GM23248 (cell line): Measurements from ENCODE around the gene RASL12.

Experiments used
- EZH2 ChIP-seq: fragments of 200-600 bp; sonication (generic); IDR thresholded peaks from 2 replicates; pipeline ENCODE4 v1.6.1; 2018; ENCODE audit warnings: antibody characterized with exemption, mild to moderate bottlenecking; ENCODE audit not compliant: insufficient read depth, poor library complexity, severe bottlenecking
- EZH2phosphoT487 ChIP-seq: fragments of 200-600 bp; sonication (generic); IDR thresholded peaks from 2 replicates; pipeline ENCODE4 v1.6.1; 2018; ENCODE audit warnings: antibody characterized with exemption, moderate library complexity, mild to moderate bottlenecking, low read depth; ENCODE audit not compliant: insufficient read depth

DNA sequence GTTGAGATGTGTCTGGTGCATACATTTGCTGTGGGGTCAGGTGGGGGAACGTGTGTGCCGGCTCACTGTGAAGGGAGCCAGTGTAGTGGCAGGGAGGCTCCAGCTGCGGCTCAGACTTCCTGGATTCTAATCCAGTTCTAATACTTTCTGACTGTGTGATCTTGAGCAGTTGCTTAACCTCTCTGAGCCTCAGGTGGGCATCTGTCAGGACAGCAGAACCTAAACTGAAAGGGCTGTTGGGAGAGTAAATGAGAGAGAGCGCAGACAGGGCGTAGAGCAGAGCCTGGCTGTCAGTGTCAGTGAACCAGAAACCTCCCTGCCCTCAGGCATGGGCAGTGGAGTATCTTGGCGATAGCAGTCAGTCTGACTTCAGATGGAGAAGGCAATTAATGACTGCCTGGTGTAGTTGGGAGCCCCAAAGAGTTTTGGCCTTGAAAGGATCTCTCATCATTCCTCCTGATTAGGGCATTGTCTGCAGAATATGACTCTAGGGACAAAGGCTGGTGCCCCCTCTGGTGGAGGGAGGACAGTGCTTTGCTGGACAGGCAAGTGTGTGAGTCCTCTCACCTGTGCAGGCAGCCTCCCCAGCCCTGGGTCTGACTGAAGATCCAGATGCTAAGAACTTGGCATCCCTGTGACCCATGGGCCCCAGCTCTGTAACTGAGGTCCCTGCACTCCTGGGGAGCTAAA is 18.3 kb upstream of the RASL12 start:
- no peak for TF ChIP-seq EZH2
- no peak for TF ChIP-seq EZH2phosphoT487
